Gastroesophageal sphincter (tissue), 3 donors: ENCODE results near the gene MYO3B.

ENCODE experiments used
- CTCF ChIP-seq, 4 experiments: fragments of 200-600 bp in 2 of 4; fragments of 450-650 bp in 2 of 4; sonication (generic) in 1 of 4; IDR thresholded peaks; one replicate each; pipeline ENCODE4 v1.5.1; 2017 to 2019; ENCODE audit warnings: antibody characterized with exemption in 4 of 4, mild to moderate bottlenecking in 2 of 4, moderate library complexity in 2 of 4
- EP300 ChIP-seq: sonication (generic); formaldehyde crosslinking; IDR thresholded peaks from one replicate; pipeline ENCODE4 v1.6.1; 2017; ENCODE audit warnings: antibody characterized with exemption, mild to moderate bottlenecking
- POLR2A ChIP-seq, 2 donors: fragments of 450-650 bp; IDR thresholded peaks; one replicate each; pipeline ENCODE4 v1.6.1; 2017; ENCODE audit warnings: antibody characterized with exemption in 2 of 2, mild to moderate bottlenecking in 2 of 2, moderate library complexity in 1 of 2
- POLR2AphosphoS5 ChIP-seq: sonication (generic); formaldehyde crosslinking; IDR thresholded peaks from one replicate; pipeline ENCODE4 v1.6.1; 2017; ENCODE audit warnings: antibody characterized with exemption

GRCh38 chr2:170207901-170208300 is 30.0 kb downstream of the MYO3B start:
- TF ChIP-seq POLR2AphosphoS5 (no peak), CTCF (IDR thresholded peaks at IDR 0.05) (no peak), POLR2A (IDR thresholded peaks at IDR 0.05) (no peak), EP300 (no peak)
